HepG2 (cell line): ENCODE results near the gene ASTE1. TPM values are rescaled to one million over a fixed set of nuclear protein-coding genes. Genes with fewer than 3 reads are reported as not detected.

Source experiments
- ATAC-seq: fragments of 200-7000 bp; cut with Tn5 transposase; 3 replicates; pipeline ENCODE4 v1.9.1; 2020; ENCODE audit warnings: mild to moderate bottlenecking, moderate library complexity
- BruUV-seq: library from RNA; stranded (reverse); fragments of 400-500 nt; replicated peaks from 2 replicates; lab custom pipeline; 2021; lab: Mats Ljungman, UMichigan
- CTCF ChIA-PET: fragments of 300-600 bp; formaldehyde crosslinking; extraction: SDS; loops from one replicate; lab custom pipeline; 2021; ENCODE audit warnings: low total read pairs, inconsistent platforms, low intra/inter-chr PET ratio; lab: Yijun Ruan, JAX
- POLR2A ChIA-PET: fragments of 350-600 bp; sonication (Branson Sonifier 250); formaldehyde crosslinking; loops from one replicate; lab custom pipeline; 2020; ENCODE audit warnings: antibody characterized with exemption, inconsistent platforms; lab: Yijun Ruan, JAX
- DNase-seq: peaks from one replicate; pipeline ENCODE4 v3.0.0-alpha.2; 2015; ENCODE audit warnings: low spot score
- FAIRE-seq: peaks from 3 replicates; lab custom pipeline; 2011; peaks lifted over from hg19 to GRCh38; lab: Jason Lieb, UNC
- H2AFZ ChIP-seq: one replicate; pipeline ENCODE4 v1.6.1; 2011; ENCODE audit warnings: low read length, inconsistent platforms
- H3K27ac ChIP-seq: fragments of 300-600 bp; 3 replicates; pipeline ENCODE4 v1.8.0; 2011; ENCODE audit warnings: mixed run types, mild to moderate bottlenecking, mixed read lengths, low read length, inconsistent platforms; ENCODE audit not compliant: insufficient read depth; ENCODE audit errors: extremely low read length
- H3K27me3 ChIP-seq, 2 experiments: fragments of 200-600 bp in 1 of 2; 2 replicates in 1 of 2; 3 replicates in 1 of 2; pipeline versions ENCODE4 v1.6.0 to v1.8.0; 2011; ENCODE audit warnings: low read length in 2 of 2, mild to moderate bottlenecking in 2 of 2, moderate library complexity in 2 of 2, inconsistent platforms in 1 of 2; ENCODE audit not compliant: insufficient read depth in 2 of 2, control insufficient read depth in 1 of 2
- H3K36me3 ChIP-seq, 2 experiments: fragments of 200-600 bp in 1 of 2; replicated peaks in 1 of 2; 2 replicates in 1 of 2; 3 replicates in 1 of 2; pipeline versions ENCODE4 v1.5.1 to v1.8.0; 2011; ENCODE audit warnings: low read length in 2 of 2, inconsistent platforms in 1 of 2; ENCODE audit not compliant: insufficient read depth in 2 of 2, control insufficient read depth in 1 of 2
- H3K4me1 ChIP-seq: 2 replicates; pipeline ENCODE4 v1.5.1; 2012; ENCODE audit warnings: low read length, inconsistent platforms; ENCODE audit not compliant: insufficient read depth
- H3K4me2 ChIP-seq: 2 replicates; pipeline ENCODE4 v1.6.0; 2011; ENCODE audit warnings: low read depth, low read length, inconsistent platforms
- H3K4me3 ChIP-seq, 3 experiments: fragments of 200-600 bp in 1 of 3; sonication (generic), shearing (Covaris generic) in 1 of 3; replicated peaks in 1 of 3; 2 replicates each; pipeline ENCODE4 v1.5.1; 2011 to 2016; ENCODE audit warnings: low read length in 3 of 3, inconsistent platforms in 2 of 3, low read depth in 2 of 3, mild to moderate bottlenecking in 2 of 3, control low read depth in 1 of 3, mixed read lengths in 1 of 3; ENCODE audit not compliant: insufficient read depth in 1 of 3
- H3K79me2 ChIP-seq: one replicate; pipeline ENCODE4 v1.6.1; 2011; ENCODE audit warnings: low read length, inconsistent platforms; ENCODE audit not compliant: insufficient read depth
- H3K9ac ChIP-seq: 2 replicates; pipeline ENCODE4 v1.6.0; 2011; ENCODE audit warnings: mild to moderate bottlenecking, low read depth, low read length, inconsistent platforms; ENCODE audit not compliant: insufficient read depth
- H3K9me3 ChIP-seq: 2 replicates; pipeline ENCODE4 v1.5.1; 2012; ENCODE audit warnings: mild to moderate bottlenecking, low read length
- H4K20me1 ChIP-seq: 2 replicates; pipeline ENCODE4 v1.6.0; 2011; ENCODE audit warnings: inconsistent platforms, mild to moderate bottlenecking, low read length, moderate library complexity; ENCODE audit not compliant: insufficient read depth
- AHR ChIP-seq: IDR thresholded peaks from 2 replicates; pipeline ENCODE4 v1.6.1; 2018; ENCODE audit warnings: missing genetic modification reagents, missing compliant biosample characterization
- CC2D1A ChIP-seq: sonication (generic); formaldehyde crosslinking; IDR thresholded peaks from 2 replicates; pipeline ENCODE4 v1.8.1; 2023; ENCODE audit warnings: mild to moderate bottlenecking, missing genetic modification reagents
- ELF3 ChIP-seq: IDR thresholded peaks from 2 replicates; pipeline ENCODE4 v1.6.1; 2016; ENCODE audit warnings: missing genetic modification reagents, missing compliant biosample characterization
- FIP1L1 ChIP-seq: fragments of 200-400 bp; formaldehyde crosslinking; IDR thresholded peaks from 2 replicates; pipeline ENCODE4 v1.6.1; 2018; ENCODE audit warnings: low read depth, mild to moderate bottlenecking, low read length, moderate library complexity, borderline replicate concordance; ENCODE audit not compliant: insufficient read depth
- MAFK ChIP-seq, 2 experiments: IDR thresholded peaks in 1 of 2; conservative IDR thresholded peaks in 1 of 2; 2 replicates each; pipeline ENCODE4 v1.6.1; 2011; ENCODE audit warnings: improper control_type of control experiment in 2 of 2, low read length in 2 of 2
- RFX3 ChIP-seq: IDR thresholded peaks from 2 replicates; pipeline ENCODE4 v1.6.1; 2016; ENCODE audit warnings: missing biosample characterization, missing genetic modification reagents
- SALL2 ChIP-seq: sonication (generic); formaldehyde crosslinking; IDR thresholded peaks from 2 replicates; pipeline ENCODE4 v1.8.1; 2023; ENCODE audit warnings: mild to moderate bottlenecking, missing genetic modification reagents, inconsistent platforms
- SP140L ChIP-seq: sonication (generic); formaldehyde crosslinking; IDR thresholded peaks from 2 replicates; pipeline ENCODE4 v1.4.0; 2020; ENCODE audit warnings: missing genetic modification reagents, borderline replicate concordance
- ZNF672 ChIP-seq: sonication (generic); formaldehyde crosslinking; IDR thresholded peaks from 2 replicates; pipeline ENCODE4 v1.8.1; 2022; ENCODE audit warnings: missing genetic modification reagents
- WGBS: methylation state at CpG from one replicate; pipeline ENCODE4 v1.1.6; 2017; ENCODE audit warnings: low lambda C conversion rate; 5-methylcytosine and 5-hydroxymethylcytosine counted together
- in situ Hi-C: cut with HindIII; loops from 2 replicates; pipeline ENCODE4 v1.10.0; 2017; ENCODE audit warnings: low pct_unique_long_range_greater_than_20kb; ENCODE audit not compliant: extremely low pct_ligation_motif_present
- intact Hi-C: fragments of 100-400 bp; cut with micrococcal nuclease; formaldehyde crosslinking; loops from one replicate; pipeline ENCODE4 v1.10.0; 2022; ENCODE audit not compliant: unreplicated experiment
- polyA plus RNA-seq, 8 experiments: library from polyadenylated mRNA; depleted of rRNA in 3 of 8; stranded (reverse) in 7 of 8; unstranded in 1 of 8; fragments of >200 nt; fragmentation: Illumina TruSeq in 4 of 8; extraction: Trizol in 4 of 8; gene quantifications; 2 replicates each; pipeline versions ENCODE4 v1.2.1 to v1.2.3, GENCODE V29; 2011 to 2016; ENCODE audit warnings: low read depth in 4 of 8, missing spikeins in 1 of 8, mixed read lengths in 1 of 8; ENCODE audit not compliant: insufficient read depth in 1 of 8
- total RNA-seq, 5 experiments: library from RNA; depleted of rRNA; stranded (reverse); fragments of >200 nt; fragmentation: Illumina TruSeq; extraction: Trizol; gene quantifications; 2 replicates each; pipeline ENCODE4 v1.2.3, GENCODE V29; 2016; ENCODE audit warnings: low read depth in 1 of 5
- TF ChIP-seq, protein P1 (sequence below): sonication (generic); formaldehyde crosslinking; IDR thresholded peaks from 2 replicates; pipeline ENCODE4 v1.5.0; 2020; ENCODE audit warnings: mild to moderate bottlenecking, missing genetic modification reagents
- TF ChIP-seq, protein P2 (sequence below): sonication (generic); formaldehyde crosslinking; conservative IDR thresholded peaks from 2 replicates; pipeline ENCODE4 v1.4.0; 2020; ENCODE audit warnings: mild to moderate bottlenecking, missing genetic modification reagents, moderate library complexity
- TF ChIP-seq, protein P3 (sequence below): sonication (generic); formaldehyde crosslinking; IDR thresholded peaks from 2 replicates; pipeline ENCODE4 v1.5.1; 2020; ENCODE audit warnings: mild to moderate bottlenecking, missing genetic modification reagents
- TF ChIP-seq, protein P4 (sequence below): sonication (generic); formaldehyde crosslinking; IDR thresholded peaks from 2 replicates; pipeline ENCODE4 v1.4.0; 2020; ENCODE audit warnings: missing genetic modification reagents, borderline replicate concordance

The ASTE1 gene
- total and polyA plus RNA-seq, 2 of the 13 experiments (the other 11 are each of a cell fraction or from before 2014, with no cell fraction given), result 4.0 to 7.9 TPM

DNA sequence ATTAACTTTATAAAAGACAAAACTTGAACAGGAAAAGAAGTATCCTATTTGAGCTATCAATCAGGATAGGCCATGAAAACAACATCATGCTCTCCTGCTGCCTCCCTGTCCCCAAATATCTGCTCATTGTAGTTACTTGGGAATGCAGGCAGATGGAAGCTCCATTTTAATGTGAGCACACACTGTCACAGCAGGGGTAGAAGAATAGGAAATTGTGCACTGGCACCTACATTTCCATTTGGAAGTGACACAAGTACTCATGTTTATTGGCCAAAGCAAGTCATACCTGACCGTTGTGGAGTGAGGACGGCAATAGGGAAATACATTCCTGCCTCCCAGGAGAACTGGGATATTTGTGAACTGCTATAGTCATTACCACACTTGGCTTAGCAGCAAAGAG is 52.4 kb downstream of the ASTE1 start:
- ChIA-PET POLR2A (no interaction called here), CTCF (no interaction called here)
- intact Hi-C loops, result no loop called here
- no peak overlapping the region for H3K27ac ChIP-seq
- H3K4me3 ChIP-seq, result no peak overlapping the region
- no peaks in the 10 kb centered on the region for H3K27me3 ChIP-seq
- WGBS, result 100% methylated on average over 2 of the region's 2 CpGs
- BruUV-seq, result no TSS peak
- ATAC-seq, result no peak
- no peak for FAIRE-seq
- H3K4me2 ChIP-seq, result no peak overlapping the region
- H3K36me3 ChIP-seq, result peaks cover 0 to 2% of the 10 kb centered on the region in 2 experiments; a peak in 2 of 5 replicates
- no peak overlapping the region for H2AFZ ChIP-seq
- H4K20me1 ChIP-seq, result no peaks in the 10 kb centered on the region
- H3K9me3 ChIP-seq, result no peaks in the 10 kb centered on the region
- H3K4me1 ChIP-seq, result no peaks in the 10 kb centered on the region
- no peak overlapping the region for H3K9ac ChIP-seq
- DNase-seq, result no peak
- in situ Hi-C loops, result no loop called here
- H3K79me2 ChIP-seq, result no peaks in the 10 kb centered on the region
- TF ChIP-seq, protein P1, sequence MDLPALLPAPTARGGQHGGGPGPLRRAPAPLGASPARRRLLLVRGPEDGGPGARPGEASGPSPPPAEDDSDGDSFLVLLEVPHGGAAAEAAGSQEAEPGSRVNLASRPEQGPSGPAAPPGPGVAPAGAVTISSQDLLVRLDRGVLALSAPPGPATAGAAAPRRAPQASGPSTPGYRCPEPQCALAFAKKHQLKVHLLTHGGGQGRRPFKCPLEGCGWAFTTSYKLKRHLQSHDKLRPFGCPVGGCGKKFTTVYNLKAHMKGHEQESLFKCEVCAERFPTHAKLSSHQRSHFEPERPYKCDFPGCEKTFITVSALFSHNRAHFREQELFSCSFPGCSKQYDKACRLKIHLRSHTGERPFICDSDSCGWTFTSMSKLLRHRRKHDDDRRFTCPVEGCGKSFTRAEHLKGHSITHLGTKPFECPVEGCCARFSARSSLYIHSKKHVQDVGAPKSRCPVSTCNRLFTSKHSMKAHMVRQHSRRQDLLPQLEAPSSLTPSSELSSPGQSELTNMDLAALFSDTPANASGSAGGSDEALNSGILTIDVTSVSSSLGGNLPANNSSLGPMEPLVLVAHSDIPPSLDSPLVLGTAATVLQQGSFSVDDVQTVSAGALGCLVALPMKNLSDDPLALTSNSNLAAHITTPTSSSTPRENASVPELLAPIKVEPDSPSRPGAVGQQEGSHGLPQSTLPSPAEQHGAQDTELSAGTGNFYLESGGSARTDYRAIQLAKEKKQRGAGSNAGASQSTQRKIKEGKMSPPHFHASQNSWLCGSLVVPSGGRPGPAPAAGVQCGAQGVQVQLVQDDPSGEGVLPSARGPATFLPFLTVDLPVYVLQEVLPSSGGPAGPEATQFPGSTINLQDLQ (CRISPR knock-in tag), result no peak
- no peak for TF ChIP-seq MAFK (conservative IDR thresholded peaks at IDR 0.05 in 1 of 2, IDR thresholded peaks at IDR 0.05 in 1 of 2; ENCODE audit: low read length in 2 of 2)
- TF ChIP-seq ELF3 (CRISPR knock-in tag), result no peak
- TF ChIP-seq SP140L (CRISPR knock-in tag), result no peak
- TF ChIP-seq RFX3, result no peak
- TF ChIP-seq, protein P2, sequence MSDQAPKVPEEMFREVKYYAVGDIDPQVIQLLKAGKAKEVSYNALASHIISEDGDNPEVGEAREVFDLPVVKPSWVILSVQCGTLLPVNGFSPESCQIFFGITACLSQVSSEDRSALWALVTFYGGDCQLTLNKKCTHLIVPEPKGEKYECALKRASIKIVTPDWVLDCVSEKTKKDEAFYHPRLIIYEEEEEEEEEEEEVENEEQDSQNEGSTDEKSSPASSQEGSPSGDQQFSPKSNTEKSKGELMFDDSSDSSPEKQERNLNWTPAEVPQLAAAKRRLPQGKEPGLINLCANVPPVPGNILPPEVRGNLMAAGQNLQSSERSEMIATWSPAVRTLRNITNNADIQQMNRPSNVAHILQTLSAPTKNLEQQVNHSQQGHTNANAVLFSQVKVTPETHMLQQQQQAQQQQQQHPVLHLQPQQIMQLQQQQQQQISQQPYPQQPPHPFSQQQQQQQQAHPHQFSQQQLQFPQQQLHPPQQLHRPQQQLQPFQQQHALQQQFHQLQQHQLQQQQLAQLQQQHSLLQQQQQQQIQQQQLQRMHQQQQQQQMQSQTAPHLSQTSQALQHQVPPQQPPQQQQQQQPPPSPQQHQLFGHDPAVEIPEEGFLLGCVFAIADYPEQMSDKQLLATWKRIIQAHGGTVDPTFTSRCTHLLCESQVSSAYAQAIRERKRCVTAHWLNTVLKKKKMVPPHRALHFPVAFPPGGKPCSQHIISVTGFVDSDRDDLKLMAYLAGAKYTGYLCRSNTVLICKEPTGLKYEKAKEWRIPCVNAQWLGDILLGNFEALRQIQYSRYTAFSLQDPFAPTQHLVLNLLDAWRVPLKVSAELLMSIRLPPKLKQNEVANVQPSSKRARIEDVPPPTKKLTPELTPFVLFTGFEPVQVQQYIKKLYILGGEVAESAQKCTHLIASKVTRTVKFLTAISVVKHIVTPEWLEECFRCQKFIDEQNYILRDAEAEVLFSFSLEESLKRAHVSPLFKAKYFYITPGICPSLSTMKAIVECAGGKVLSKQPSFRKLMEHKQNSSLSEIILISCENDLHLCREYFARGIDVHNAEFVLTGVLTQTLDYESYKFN (CRISPR knock-in tag), result no peak
- no peak for TF ChIP-seq SALL2 (CRISPR knock-in tag)
- TF ChIP-seq CC2D1A (CRISPR knock-in tag), result no peak
- TF ChIP-seq, protein P3, sequence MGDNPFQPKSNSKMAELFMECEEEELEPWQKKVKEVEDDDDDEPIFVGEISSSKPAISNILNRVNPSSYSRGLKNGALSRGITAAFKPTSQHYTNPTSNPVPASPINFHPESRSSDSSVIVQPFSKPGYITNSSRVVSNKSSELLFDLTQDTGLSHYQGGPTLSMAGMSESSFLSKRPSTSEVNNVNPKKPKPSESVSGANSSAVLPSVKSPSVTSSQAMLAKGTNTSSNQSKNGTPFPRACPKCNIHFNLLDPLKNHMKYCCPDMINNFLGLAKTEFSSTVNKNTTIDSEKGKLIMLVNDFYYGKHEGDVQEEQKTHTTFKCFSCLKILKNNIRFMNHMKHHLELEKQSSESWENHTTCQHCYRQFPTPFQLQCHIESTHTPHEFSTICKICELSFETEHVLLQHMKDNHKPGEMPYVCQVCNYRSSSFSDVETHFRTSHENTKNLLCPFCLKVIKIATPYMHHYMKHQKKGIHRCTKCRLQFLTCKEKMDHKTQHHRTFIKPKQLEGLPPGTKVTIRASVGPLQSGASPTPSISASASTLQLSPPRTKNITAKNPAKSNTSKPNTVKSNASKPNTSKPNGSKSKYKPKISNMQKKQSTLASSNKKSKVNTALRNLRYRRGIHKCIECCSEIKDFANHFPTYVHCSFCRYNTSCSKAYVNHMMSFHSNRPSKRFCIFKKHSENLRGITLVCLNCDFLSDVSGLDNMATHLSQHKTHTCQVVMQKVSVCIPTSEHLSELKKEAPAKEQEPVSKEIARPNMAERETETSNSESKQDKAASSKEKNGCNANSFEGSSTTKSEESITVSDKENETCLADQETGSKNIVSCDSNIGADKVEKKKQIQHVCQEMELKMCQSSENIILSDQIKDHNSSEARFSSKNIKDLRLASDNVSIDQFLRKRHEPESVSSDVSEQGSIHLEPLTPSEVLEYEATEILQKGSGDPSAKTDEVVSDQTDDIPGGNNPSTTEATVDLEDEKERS (CRISPR knock-in tag), result no peak
- TF ChIP-seq, protein P4, sequence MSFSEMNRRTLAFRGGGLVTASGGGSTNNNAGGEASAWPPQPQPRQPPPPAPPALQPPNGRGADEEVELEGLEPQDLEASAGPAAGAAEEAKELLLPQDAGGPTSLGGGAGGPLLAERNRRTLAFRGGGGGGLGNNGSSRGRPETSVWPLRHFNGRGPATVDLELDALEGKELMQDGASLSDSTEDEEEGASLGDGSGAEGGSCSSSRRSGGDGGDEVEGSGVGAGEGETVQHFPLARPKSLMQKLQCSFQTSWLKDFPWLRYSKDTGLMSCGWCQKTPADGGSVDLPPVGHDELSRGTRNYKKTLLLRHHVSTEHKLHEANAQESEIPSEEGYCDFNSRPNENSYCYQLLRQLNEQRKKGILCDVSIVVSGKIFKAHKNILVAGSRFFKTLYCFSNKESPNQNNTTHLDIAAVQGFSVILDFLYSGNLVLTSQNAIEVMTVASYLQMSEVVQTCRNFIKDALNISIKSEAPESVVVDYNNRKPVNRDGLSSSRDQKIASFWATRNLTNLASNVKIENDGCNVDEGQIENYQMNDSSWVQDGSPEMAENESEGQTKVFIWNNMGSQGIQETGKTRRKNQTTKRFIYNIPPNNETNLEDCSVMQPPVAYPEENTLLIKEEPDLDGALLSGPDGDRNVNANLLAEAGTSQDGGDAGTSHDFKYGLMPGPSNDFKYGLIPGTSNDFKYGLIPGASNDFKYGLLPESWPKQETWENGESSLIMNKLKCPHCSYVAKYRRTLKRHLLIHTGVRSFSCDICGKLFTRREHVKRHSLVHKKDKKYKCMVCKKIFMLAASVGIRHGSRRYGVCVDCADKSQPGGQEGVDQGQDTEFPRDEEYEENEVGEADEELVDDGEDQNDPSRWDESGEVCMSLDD (CRISPR knock-in tag), result no peak
- TF ChIP-seq FIP1L1, result no peak
- no peak for TF ChIP-seq AHR
- TF ChIP-seq ZNF672 (CRISPR knock-in tag), result no peak
